Gastroesophageal sphincter (tissue), 3 donors: Measurements from ENCODE around the gene ATXN2L.
"Not testable (repeated sequence)": the region's sequence is repeated elsewhere in the genome, so short reads cannot be mapped to it uniquely, and the experiment has no call there.

Source experiments
- CTCF ChIP-seq, 4 experiments: fragments of 200-600 bp in 2 of 4; fragments of 450-650 bp in 2 of 4; sonication (generic) in 1 of 4; IDR thresholded peaks; one replicate each; pipeline ENCODE4 v1.5.1; 2017 to 2019; ENCODE audit warnings: antibody characterized with exemption in 4 of 4, mild to moderate bottlenecking in 2 of 4, moderate library complexity in 2 of 4
- EP300 ChIP-seq: sonication (generic); formaldehyde crosslinking; IDR thresholded peaks from one replicate; pipeline ENCODE4 v1.6.1; 2017; ENCODE audit warnings: antibody characterized with exemption, mild to moderate bottlenecking
- POLR2A ChIP-seq, 2 donors: fragments of 450-650 bp; IDR thresholded peaks; one replicate each; pipeline ENCODE4 v1.6.1; 2017; ENCODE audit warnings: antibody characterized with exemption in 2 of 2, mild to moderate bottlenecking in 2 of 2, moderate library complexity in 1 of 2
- POLR2AphosphoS5 ChIP-seq: sonication (generic); formaldehyde crosslinking; IDR thresholded peaks from one replicate; pipeline ENCODE4 v1.6.1; 2017; ENCODE audit warnings: antibody characterized with exemption

GRCh38 chr16:28782357-28782756 is 40.4 kb upstream of the ATXN2L start:
- TF ChIP-seq CTCF (IDR thresholded peaks at IDR 0.05); POLR2AphosphoS5; POLR2A (IDR thresholded peaks at IDR 0.05); EP300: not testable (repeated sequence)
